Loucy (cell line): ENCODE results near the gene PTPN9.

Source experiments
- H2AFZ ChIP-seq: fragments of 200-600 bp; sonication (generic); 2 replicates; pipeline ENCODE4 v1.6.0; 2016; ENCODE audit warnings: antibody characterized with exemption, mild to moderate bottlenecking, low read length, moderate library complexity
- H3F3A ChIP-seq: fragments of 200-600 bp; 2 replicates; pipeline ENCODE4 v1.6.0; 2016; ENCODE audit warnings: antibody characterized with exemption, low read depth, mild to moderate bottlenecking
- H3K27me3 ChIP-seq: fragments of 200-600 bp; sonication (generic); 2 replicates; pipeline ENCODE4 v1.6.1; 2014; ENCODE audit warnings: low read length, mild to moderate bottlenecking; ENCODE audit not compliant: insufficient read depth, poor library complexity, severe bottlenecking
- H3K36me3 ChIP-seq: fragments of 200-600 bp; sonication (generic); 2 replicates; pipeline ENCODE4 v1.6.1; 2016; ENCODE audit warnings: low read length; ENCODE audit not compliant: insufficient read depth
- H3K4me1 ChIP-seq: fragments of 200-600 bp; sonication (generic); 2 replicates; pipeline ENCODE4 v1.5.1; 2014; ENCODE audit warnings: low read length, mild to moderate bottlenecking; ENCODE audit not compliant: insufficient read depth, poor library complexity, severe bottlenecking
- H3K4me2 ChIP-seq: fragments of 200-600 bp; sonication (generic); 2 replicates; pipeline ENCODE4 v1.6.0; 2014; ENCODE audit warnings: antibody characterized with exemption, low read length, low read depth, mild to moderate bottlenecking; ENCODE audit not compliant: poor library complexity, severe bottlenecking
- H3K4me3 ChIP-seq: fragments of 200-600 bp; sonication (generic); 2 replicates; pipeline ENCODE4 v1.5.1; 2014; ENCODE audit warnings: low read length, mild to moderate bottlenecking, mixed read lengths; ENCODE audit not compliant: poor library complexity, severe bottlenecking
- H3K79me2 ChIP-seq: fragments of 200-600 bp; sonication (generic); 2 replicates; pipeline ENCODE4 v1.6.1; 2014; ENCODE audit warnings: low read length; ENCODE audit not compliant: insufficient read depth
- H3K9ac ChIP-seq: fragments of 200-600 bp; sonication (generic); 2 replicates; pipeline ENCODE4 v1.6.0; 2014; ENCODE audit warnings: mild to moderate bottlenecking, low read depth, low read length, moderate library complexity; ENCODE audit not compliant: poor library complexity, severe bottlenecking
- H3K9me2 ChIP-seq: fragments of 200-600 bp; sonication (generic); replicated peaks from 2 replicates; pipeline ENCODE4 v1.6.1; 2016; ENCODE audit warnings: low read depth, low read length, mixed read lengths
- H3K9me3 ChIP-seq: fragments of 200-600 bp; sonication (generic); 2 replicates; pipeline ENCODE4 v1.6.1; 2014; ENCODE audit warnings: mild to moderate bottlenecking, antibody characterized with exemption, low read length, low read depth; ENCODE audit not compliant: insufficient read depth
- H4K20me1 ChIP-seq: fragments of 200-600 bp; sonication (generic); 2 replicates; pipeline ENCODE4 v1.6.0; 2014; ENCODE audit warnings: antibody characterized with exemption, low read length, mild to moderate bottlenecking; ENCODE audit not compliant: insufficient read depth, poor library complexity, severe bottlenecking
- CTCF ChIP-seq: fragments of 200-600 bp; sonication (generic); conservative IDR thresholded peaks from 2 replicates; pipeline ENCODE4 v1.5.1; 2014; ENCODE audit warnings: mild to moderate bottlenecking, antibody characterized with exemption, low read length
- EZH2phosphoT487 ChIP-seq: fragments of 200-600 bp; IDR thresholded peaks from 2 replicates; pipeline ENCODE4 v1.6.1; 2018; ENCODE audit warnings: antibody characterized with exemption, mild to moderate bottlenecking, moderate library complexity, borderline replicate concordance

Gene PTPN9

DNA sequence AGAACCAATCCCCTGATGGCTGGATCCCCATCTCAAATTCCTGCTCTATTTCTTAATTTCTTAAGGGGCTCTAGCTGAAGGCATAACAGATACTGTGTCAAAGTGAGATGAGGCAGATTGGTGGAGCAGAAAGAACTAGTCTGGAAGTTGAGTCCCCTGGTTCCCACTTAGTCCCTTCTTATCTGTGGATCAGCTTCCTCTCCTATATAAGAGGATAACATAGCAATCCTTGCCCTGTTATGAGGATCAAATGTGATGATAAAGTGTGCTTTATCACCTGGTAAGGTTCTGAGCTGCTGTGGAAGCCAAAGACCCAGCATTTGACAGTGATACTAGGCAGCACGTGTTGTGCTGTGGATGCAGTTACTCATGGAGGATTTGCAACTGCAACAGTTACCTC is 119.5 kb downstream of the PTPN9 start:
- Histone ChIP-seq H3K4me1 (peaks cover 5% of the 10 kb centered on the region), H3K9ac (no peak overlapping the region)

GRCh38 chr15:75456710-75457109 is 122.4 kb downstream of the PTPN9 start:
- H3K27me3 ChIP-seq, result no peaks in the 10 kb centered on the region
- TF ChIP-seq CTCF, result no peak
- peaks cover 8% of the 10 kb centered on the region; the same call in 1 of the 2 replicates for H3K79me2 ChIP-seq
- H3F3A ChIP-seq, result peaks cover 6% of the 10 kb centered on the region; the same call in 1 of the 2 replicates
- H3K9me2 ChIP-seq, result no peaks in the 10 kb centered on the region
- H3K36me3 ChIP-seq, result no peaks in the 10 kb centered on the region
- H3K4me1 ChIP-seq, result peaks cover 17% of the 10 kb centered on the region
- peak overlapping the region; percentile 80 for H3K9ac ChIP-seq
- H3K4me2 ChIP-seq, result peak overlapping the region; percentile 79
- no peaks in the 10 kb centered on the region for H3K9me3 ChIP-seq
- H3K4me3 ChIP-seq, result peak overlapping the region; percentile 87
- no peak overlapping the region for H2AFZ ChIP-seq
- peaks cover 6% of the 10 kb centered on the region for H4K20me1 ChIP-seq

More for the DNA sequence above, 119.5 kb downstream of the PTPN9 start:
- H3F3A ChIP-seq, result no peaks in the 10 kb centered on the region
- H3K4me3 ChIP-seq, result no peak overlapping the region
- no peaks in the 10 kb centered on the region for H3K9me2 ChIP-seq
- no peaks in the 10 kb centered on the region for H3K79me2 ChIP-seq
- peaks cover 6% of the 10 kb centered on the region for H4K20me1 ChIP-seq
- no peaks in the 10 kb centered on the region for H3K27me3 ChIP-seq
- no peak overlapping the region for H3K4me2 ChIP-seq
- no peaks in the 10 kb centered on the region for H3K36me3 ChIP-seq
- H2AFZ ChIP-seq, result no peak overlapping the region
- TF ChIP-seq EZH2phosphoT487 (no peak), CTCF (no peak)
- no peaks in the 10 kb centered on the region for H3K9me3 ChIP-seq

- Histone ChIP-seq H3K4me3 (peak overlapping the region; percentile 87), H4K20me1 (peaks cover 6% of the 10 kb centered on the region), H3K79me2 (peaks cover 8% of the 10 kb centered on the region; the same call in 1 of the 2 replicates), H3K9me2 (no peaks in the 10 kb centered on the region), H2AFZ (peak overlapping the region; percentile 95), H3K4me2 (peak overlapping the region; percentile 79), H3K36me3 (no peaks in the 10 kb centered on the region), H3F3A (peaks cover 8% of the 10 kb centered on the region; the same call in 1 of the 2 replicates), H3K9ac (peak overlapping the region; percentile 80), H3K4me1 (peaks cover 17% of the 10 kb centered on the region), H3K27me3 (no peaks in the 10 kb centered on the region), H3K9me3 (no peaks in the 10 kb centered on the region)
- no peak for TF ChIP-seq CTCF
- no peak for TF ChIP-seq EZH2phosphoT487
Measured at GRCh38 chr15:75455982-75456531, 123.1 kb downstream of the PTPN9 start.
